GM21737 (cell line): ENCODE data around the gene RCC1.
"Not testable (repeated sequence)": the region's sequence is repeated elsewhere in the genome, so short reads cannot be mapped to it uniquely, and the experiment has no call there.

Source experiments
- ATAC-seq: cut with Tn5 transposase; IDR thresholded peaks from one replicate; pipeline ENCODE4 v1.9.1; 2021; ENCODE audit warnings: mild to moderate bottlenecking, moderate library complexity; ENCODE audit not compliant: unreplicated experiment

Gene RCC1

DNA sequence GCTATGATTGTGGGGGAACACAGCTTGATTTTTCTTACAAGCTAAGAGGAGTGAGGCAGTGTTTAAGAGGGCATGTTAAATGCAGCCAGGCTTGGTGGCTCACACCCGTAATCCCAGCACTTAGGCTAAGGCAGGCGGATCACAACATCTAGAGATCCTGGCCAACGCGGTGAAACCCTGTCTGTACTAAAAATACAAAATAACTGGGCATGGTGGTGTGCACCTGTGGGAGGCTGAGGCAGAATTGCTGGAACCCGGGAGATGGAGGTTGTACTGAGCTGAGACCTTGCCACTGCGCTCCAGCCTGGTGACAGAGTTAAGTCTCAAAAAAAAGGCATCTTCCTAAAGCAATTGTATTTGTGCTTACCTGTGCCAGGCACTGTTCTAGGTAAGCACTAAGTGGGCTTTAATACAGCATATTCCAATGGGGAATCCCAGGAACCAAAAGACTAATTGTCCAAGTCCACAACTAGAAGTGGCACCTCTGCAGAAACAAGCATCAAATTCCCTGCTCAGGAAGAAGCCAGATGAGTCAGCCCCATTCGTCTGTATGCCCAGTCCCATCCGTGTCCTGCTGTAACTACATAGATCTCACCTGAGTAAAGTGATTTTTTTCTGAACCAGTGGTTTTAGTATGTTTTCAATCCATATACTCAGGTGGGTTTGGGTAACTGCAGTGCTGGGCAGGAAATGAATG, 4.6 kb downstream of the RCC1 start:
- no peak for ATAC-seq

DNA sequence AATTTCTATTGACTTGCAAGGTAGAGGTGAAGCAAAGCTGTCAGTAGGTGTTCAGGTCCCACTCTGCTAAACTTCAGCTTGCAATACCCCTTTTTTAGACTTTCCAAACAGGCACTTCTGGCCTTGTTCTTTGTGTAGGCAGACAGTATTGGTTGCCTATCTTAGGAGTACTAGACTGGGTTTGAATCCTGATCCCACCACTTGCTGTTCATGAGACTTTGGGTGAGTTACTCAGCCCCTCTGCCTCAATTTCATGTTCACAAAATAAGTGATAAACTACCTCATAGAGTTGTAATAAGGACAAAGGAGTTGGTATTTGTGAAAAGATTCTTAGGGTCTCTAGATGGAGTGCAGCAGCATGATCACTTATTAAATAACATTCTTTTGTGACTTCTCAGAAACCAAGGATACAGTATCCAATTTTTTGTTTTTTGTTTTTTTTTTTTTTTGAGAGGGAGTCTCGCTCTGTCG, 5.2 kb downstream of the RCC1 start:
- no peak for ATAC-seq

- ATAC-seq, result no peak
Measured at GRCh38 chr1:28512058-28512611, 6.3 kb downstream of the RCC1 start.

GRCh38 chr1:28514445-28514933, 8.6 kb downstream of the RCC1 start:
- ATAC-seq, result not testable (repeated sequence)

DNA sequence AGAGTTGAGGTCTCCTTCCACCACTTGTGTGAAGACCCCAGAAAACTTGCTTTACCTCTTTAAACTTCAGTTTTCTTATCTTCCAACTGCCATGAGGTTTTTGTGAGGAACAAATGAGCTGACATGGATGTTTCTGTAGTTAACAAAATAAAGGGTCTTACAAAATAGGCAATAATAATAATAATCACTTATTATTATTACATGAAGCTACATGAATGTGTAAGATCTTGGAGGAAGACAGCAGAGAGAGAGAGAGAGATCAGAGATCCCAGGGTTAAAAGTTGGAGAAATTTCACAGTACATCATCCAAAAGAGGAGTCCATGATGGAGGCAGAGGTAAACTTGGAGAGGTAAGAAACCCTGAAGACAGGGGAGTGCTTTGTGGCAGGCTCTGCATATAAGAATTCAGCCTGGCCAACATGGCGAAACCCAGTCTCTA, 10.7 kb downstream of the RCC1 start:
- ATAC-seq, result no peak

GRCh38 chr1:28517649-28517999, 11.8 kb downstream of the RCC1 start:
- no peak for ATAC-seq

GRCh38 chr1:28518000-28518744, 12.3 kb downstream of the RCC1 start:
- ATAC-seq, result peak; percentile 80

DNA sequence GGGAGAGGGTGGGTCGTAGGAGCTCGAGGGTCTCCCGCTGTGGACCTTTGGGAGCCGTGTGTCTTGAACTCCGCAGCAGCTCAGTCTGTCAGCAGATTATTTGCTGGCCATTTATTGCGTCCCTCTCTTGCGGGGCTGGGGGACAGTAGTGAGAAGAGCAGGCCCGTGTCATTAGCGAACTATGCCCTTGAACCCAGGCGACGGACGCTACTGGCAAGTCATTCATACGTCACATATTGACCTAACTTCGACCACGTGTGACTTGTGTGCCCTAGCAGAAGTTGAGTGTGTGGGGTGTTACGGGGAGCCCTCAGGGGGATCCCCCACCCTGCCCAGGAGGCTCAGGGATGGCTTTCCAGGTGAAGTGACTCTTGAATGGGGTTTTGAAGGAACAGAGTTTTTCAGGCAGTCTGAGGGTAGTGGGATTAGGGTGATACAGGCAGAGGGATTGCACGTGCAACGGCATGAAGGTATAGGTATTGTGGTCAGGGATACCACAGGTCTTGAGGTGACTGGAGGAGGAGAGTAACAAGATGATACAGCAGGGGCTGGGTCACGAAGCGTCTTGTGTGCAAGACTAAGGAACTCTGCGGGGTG, 13.0 kb downstream of the RCC1 start:
- peak; percentile 16 for ATAC-seq

DNA sequence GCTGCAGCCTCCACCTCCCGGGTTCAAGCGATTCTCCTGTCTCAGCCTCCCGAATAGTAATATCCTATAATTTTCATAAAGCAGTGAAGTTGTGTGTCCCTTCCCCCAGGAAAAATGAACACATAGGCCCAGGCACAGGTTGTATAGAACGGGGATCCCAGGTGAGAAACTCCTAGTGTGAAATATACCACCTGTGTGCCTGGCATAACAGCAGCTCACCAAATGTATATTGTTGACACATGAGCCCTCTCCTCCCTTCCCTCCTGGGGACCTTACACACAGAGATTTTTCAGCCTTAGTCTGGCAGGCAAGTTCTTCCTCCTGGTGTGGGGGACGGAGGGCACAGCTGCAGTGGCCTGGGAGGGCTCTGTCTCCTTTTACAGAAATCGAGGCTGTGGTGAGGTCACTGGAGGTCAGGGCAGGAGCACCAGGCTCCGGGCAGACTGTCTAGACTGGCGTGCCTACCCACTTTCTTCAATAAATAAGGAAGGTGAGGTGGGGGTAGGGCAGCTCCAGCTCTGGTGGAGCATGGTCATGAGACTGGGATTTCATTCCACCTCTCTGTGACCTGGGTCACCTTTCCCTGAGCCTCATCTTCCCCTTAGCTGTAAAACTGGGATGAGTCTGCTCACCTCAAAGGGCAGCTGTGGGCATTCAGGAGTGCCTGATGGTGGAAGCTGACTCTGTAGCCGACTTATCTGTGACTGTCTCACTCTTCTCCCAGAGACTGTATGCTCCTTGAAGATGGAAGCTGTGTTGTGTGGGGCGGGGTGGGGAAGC, 14.3 kb downstream of the RCC1 start:
- ATAC-seq, result no peak

DNA sequence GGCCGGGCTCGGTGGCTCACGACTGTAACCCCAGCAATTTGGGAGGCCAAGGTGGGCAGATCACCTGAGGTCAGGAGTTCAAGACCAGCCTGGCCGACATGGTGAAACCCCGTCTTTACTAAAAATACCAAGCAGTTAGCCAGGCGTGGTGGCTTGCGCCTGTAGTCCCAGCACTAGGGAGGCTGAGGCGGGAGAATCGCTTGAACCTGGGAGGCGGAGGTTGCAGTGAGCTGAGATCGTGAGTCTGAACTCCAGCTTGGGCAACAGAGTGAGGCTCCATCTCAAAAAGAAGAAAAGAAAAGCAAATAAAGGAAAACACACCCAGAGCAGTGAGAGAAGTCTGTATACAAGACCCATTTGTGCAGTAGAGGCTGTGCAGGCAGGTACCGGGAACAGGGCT, 15.0 kb downstream of the RCC1 start:
- not testable (repeated sequence) for ATAC-seq

GRCh38 chr1:28521502-28522164, 15.8 kb downstream of the RCC1 start:
- ATAC-seq, result no peak

DNA sequence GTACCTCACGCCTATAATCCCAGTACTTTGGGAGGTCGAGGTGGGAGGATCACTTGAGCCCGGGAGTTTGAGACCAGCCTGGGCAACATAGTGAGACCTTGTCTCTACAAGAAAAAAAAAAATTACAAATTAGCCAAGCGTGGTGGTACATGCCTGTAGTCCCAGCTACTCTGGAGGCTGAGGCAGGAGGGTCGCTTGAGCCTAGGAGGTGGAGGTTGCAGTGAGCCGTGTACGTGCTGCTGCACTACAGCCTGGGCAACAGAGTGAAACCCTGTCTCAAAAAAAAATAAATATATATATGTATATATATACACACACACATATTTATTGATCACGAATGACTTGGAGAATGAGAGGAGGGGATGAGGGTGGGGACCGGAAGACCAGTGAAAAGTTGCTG, 16.7 kb downstream of the RCC1 start:
- ATAC-seq, result not testable (repeated sequence)

DNA sequence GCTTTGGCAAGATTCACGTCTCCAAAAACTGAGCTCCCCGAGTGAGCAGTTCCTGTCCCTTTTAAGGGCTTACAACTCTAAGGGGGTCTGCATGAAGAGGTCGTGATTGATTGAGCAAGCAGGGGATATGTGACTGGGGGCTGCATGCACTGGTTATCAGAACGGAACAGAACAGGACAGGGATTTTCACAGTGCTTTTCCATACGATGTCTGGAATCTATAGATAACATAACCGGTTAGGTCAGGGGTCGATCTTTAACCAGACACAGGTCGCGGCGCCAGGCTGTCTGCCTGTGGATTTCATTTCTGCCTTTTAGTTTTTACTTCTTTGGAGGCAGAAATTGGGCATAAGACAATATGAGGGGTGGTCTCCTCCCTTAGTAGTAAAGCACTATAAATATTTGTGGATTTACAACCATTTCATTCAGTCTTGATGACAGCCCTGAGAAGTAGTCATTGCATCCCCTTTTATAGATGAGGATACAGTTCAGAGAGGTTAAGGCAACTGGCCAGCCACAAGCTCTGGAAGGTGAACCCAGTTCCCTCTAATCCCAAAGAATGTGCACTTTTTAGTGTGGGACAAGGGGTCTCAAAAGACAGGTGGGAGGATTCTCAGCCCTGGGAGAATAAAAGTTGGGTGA, 19.3 kb downstream of the RCC1 start:
- not testable (repeated sequence) for ATAC-seq

- no peak for ATAC-seq
Measured at GRCh38 chr1:28526886-28527285, 21.0 kb downstream of the RCC1 start.

DNA sequence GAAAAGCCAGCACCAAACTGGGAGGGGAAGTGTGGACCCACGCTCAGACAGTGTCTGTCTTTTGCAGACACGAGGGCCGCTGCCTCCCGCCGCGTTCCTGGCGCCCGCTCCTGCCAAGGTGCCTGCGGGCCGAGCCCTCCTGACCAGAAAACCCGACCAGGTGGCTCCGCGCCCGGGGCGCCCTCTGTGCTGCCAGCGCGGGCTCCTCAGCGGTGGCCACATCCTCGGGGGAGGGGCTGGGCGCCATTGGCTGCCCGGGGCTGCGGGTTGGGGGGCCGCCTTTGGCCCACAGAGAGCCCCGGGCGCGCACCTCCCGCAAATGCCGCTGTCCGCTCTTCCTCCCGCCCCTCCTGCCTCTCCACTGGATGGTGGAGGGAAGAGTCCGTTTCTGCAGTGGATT, 24.6 kb downstream of the RCC1 start:
- ATAC-seq, result no peak

DNA sequence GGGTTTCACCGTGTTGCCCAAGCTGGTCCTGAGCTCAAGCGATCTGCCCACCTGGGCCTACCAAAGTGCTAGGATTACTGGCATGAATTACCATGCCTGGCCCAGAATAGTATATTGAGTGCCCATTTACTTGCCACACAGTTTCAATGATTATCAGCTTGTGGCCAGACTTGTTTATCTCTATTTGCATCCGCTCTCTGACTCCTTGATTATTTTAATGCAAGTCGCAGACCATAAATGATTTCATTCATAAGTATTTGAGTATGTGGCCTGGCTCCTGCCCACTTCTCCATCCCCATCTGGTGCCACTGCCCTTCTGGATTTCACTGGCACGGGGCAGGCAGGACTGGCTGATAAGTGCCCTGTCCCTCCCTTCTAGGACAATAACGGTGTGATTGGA, 28.8 kb downstream of the RCC1 start:
- no peak for ATAC-seq

GRCh38 chr1:28535180-28535579, 29.3 kb downstream of the RCC1 start:
- no peak for ATAC-seq

DNA sequence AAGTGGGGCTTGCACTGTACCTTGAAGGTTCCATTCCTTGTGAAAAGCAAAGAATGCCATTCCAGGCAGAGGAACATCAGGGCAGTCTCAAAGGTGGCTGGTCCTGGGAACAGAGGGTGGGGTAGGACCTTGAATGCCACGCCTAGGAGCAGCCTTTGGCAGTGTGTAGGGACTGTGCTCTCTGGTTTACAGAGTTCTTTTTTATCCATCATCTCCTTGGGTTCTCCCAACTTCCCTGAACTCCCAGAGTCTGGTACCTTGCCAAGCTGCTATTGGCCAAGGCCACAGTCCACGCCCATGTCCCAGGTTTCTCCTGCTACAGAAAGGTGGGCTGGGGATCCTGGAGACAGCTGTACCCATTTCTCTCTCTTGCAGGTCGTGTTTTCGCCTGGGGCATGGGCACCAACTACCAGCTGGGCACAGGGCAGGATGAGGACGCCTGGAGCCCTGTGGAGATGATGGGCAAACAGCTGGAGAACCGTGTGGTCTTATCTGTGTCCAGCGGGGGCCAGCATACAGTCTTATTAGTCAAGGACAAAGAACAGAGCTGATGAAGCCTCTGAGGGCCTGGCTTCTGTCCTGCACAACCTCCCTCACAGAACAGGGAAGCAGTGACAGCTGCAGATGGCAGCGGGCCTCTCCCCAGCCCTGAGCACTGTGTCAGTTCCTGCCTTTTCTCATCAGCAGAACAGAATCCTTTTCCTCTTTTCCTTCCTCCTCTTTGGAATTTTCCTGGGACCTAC, 31.8 kb downstream of the RCC1 start:
- no peak for ATAC-seq

DNA sequence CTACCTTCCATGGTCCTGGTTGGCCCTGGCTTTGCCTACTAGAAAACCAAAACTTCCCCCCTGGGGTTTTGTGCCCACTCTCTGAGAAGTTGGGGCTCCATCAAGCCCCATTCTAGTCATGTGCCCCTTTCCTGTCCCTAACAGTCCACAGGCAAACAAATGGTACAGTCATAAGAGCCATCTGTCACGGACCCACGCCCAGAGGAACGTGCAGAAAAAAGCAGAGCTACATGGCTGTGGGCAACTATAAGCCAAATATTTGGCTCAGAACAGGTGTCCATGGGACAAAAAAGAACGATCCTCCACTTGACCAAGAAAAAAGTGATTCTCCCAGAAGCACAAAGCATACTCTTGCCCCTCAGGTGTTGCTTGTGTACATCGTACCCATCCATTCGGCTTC, 32.4 kb downstream of the RCC1 start:
- no peak for ATAC-seq
